ENCODE results near the gene TMEM182. TPM values are rescaled to one million over a fixed set of nuclear protein-coding genes. Genes with fewer than 3 reads are reported as not detected.

The TMEM182 gene
- total RNA-seq, 1 experiment from 2014 or later: 6.5 TPM

DNA sequence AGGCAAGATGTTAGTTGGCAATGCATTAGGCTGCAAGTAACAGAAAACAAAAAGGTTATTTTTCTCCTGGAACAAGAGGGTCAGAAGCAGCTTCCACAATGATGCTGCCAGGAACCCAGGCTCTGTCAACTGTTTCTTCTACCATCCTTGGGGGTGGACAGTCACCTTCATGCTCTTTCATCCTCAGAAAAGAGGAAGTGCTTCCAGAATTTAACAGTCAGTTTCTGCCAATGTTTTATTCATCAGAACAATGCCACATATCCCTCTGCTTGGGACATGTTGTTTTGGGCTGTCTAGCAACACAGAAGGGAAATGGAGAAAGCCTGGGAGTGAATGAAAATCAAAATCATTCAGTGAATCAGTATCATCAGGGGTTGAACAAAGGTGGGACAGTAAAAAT lies 7.1 kb downstream of the TMEM182 start:
- Histone ChIP-seq H3K36me3 (ENCODE audit: low read depth, low read length) (no peaks in the 10 kb centered on the region), H3K27me3 (ENCODE audit: low read length) (no peaks in the 10 kb centered on the region), H3K4me3 (ENCODE audit: low read length) (no peak overlapping the region), H3K9me3 (ENCODE audit: low read length) (no peaks in the 10 kb centered on the region), H3K9ac (ENCODE audit: low read length) (no peak overlapping the region), H3F3A (ENCODE audit: low read length, unreplicated experiment) (no peaks in the 10 kb centered on the region), H3K27ac (ENCODE audit: low read length) (no peak overlapping the region), H3K4me2 (ENCODE audit: low read length) (no peak overlapping the region), H3K79me2 (ENCODE audit: low read length) (no peaks in the 10 kb centered on the region), H3K9me2 (replicated peaks; ENCODE audit: low read length) (no peaks in the 10 kb centered on the region), H2AFZ (ENCODE audit: low read length) (no peak overlapping the region), H3K4me1 (ENCODE audit: insufficient read depth, low read length) (no peaks in the 10 kb centered on the region), H4K20me1 (ENCODE audit: low read length) (no peaks in the 10 kb centered on the region)
- CTCF ChIA-PET: interaction anchor here (0.7 kb wide), 1 partner anchor 15 kb away, joined by 3 read pairs; no protein-coding TSS in a partner anchor
- no peak for DNase-seq
- POLR2A ChIA-PET (ENCODE audit: unreplicated experiment): no interaction called here
- intact Hi-C loops (cut with micrococcal nuclease): no loop called here
- no TSS peak for BruUV-seq (replicated peaks)
- TF ChIP-seq, protein P1, sequence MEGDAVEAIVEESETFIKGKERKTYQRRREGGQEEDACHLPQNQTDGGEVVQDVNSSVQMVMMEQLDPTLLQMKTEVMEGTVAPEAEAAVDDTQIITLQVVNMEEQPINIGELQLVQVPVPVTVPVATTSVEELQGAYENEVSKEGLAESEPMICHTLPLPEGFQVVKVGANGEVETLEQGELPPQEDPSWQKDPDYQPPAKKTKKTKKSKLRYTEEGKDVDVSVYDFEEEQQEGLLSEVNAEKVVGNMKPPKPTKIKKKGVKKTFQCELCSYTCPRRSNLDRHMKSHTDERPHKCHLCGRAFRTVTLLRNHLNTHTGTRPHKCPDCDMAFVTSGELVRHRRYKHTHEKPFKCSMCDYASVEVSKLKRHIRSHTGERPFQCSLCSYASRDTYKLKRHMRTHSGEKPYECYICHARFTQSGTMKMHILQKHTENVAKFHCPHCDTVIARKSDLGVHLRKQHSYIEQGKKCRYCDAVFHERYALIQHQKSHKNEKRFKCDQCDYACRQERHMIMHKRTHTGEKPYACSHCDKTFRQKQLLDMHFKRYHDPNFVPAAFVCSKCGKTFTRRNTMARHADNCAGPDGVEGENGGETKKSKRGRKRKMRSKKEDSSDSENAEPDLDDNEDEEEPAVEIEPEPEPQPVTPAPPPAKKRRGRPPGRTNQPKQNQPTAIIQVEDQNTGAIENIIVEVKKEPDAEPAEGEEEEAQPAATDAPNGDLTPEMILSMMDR (conservative IDR thresholded peaks at IDR 0.05; ENCODE audit: low read depth, low read length): no peak
- no peak for ATAC-seq

DNA sequence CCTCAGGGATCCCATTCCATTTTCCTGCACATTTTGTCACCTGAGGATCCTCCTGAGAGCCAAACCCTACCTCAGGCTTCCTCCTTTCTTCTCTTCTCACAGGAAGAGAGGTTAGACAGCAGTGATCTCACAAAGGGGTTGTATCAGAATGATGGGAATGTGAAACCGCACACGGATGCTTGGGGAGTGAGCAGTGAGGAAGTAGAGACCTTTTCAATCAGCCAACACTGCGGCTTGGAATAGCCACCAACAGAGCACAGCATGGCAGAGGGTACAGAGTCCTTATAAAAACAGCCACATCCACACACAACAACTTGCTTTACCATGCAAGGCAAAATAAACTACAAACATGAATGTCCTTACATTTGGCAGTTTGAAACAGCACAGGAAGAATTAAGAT lies 8.7 kb downstream of the TMEM182 start:
- Histone ChIP-seq H3K4me3 (ENCODE audit: low read length) (no peak overlapping the region), H3K9me3 (ENCODE audit: low read length) (no peaks in the 10 kb centered on the region), H3K4me1 (ENCODE audit: insufficient read depth, low read length) (no peaks in the 10 kb centered on the region), H2AFZ (ENCODE audit: low read length) (no peak overlapping the region), H3K4me2 (ENCODE audit: low read length) (no peak overlapping the region), H3K36me3 (ENCODE audit: low read depth, low read length) (no peaks in the 10 kb centered on the region), H3K27me3 (ENCODE audit: low read length) (no peaks in the 10 kb centered on the region), H3K9ac (ENCODE audit: low read length) (no peak overlapping the region), H3K27ac (ENCODE audit: low read length) (no peak overlapping the region), H3F3A (ENCODE audit: low read length, unreplicated experiment) (no peaks in the 10 kb centered on the region), H4K20me1 (ENCODE audit: low read length) (no peaks in the 10 kb centered on the region), H3K79me2 (ENCODE audit: low read length) (no peaks in the 10 kb centered on the region), H3K9me2 (replicated peaks; ENCODE audit: low read length) (no peaks in the 10 kb centered on the region)
- no peak for TF ChIP-seq EZH2 (IDR thresholded peaks at IDR 0.05; ENCODE audit: low read length, unreplicated experiment)
- TF ChIP-seq EZH2phosphoT487 (IDR thresholded peaks at IDR 0.05; ENCODE audit: borderline replicate concordance, low read length): no peak
- TF ChIP-seq, protein P1 (conservative IDR thresholded peaks at IDR 0.05; ENCODE audit: low read depth, low read length): no peak
- ChIA-PET CTCF (no interaction called here), POLR2A (ENCODE audit: unreplicated experiment) (no interaction called here)
- intact Hi-C loops (cut with micrococcal nuclease): no loop called here
- no TSS peak for BruUV-seq (replicated peaks)
- DNase-seq: no peak
- no peak for ATAC-seq

DNA sequence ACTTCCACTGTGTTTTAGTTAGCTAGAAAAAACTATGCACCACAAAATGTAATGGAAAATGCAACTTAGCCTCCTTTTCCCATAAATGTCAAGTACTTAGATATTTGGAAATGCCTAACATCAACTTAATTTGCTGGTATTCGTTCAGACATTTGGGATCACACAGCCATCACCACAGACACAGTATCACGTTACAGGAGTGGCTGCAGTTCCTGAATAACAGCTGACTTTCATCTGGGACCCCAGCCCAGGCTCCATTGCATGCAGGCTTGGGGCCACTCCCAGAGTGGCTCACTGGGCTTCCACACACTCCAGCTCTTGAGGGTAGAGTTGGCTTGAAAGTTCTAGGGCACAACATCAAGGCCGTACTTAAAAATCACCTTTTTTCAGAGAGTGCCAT lies 9.3 kb downstream of the TMEM182 start:
- BruUV-seq (replicated peaks): no TSS peak
- Histone ChIP-seq H3K4me2 (ENCODE audit: low read length) (no peak overlapping the region), H3K27me3 (ENCODE audit: low read length) (no peaks in the 10 kb centered on the region), H3K4me1 (ENCODE audit: insufficient read depth, low read length) (no peaks in the 10 kb centered on the region), H3K9me3 (ENCODE audit: low read length) (no peaks in the 10 kb centered on the region), H3K9me2 (replicated peaks; ENCODE audit: low read length) (no peaks in the 10 kb centered on the region), H3K36me3 (ENCODE audit: low read depth, low read length) (no peaks in the 10 kb centered on the region), H2AFZ (ENCODE audit: low read length) (no peak overlapping the region), H3K79me2 (ENCODE audit: low read length) (no peaks in the 10 kb centered on the region), H3K4me3 (ENCODE audit: low read length) (no peak overlapping the region), H3K27ac (ENCODE audit: low read length) (no peak overlapping the region), H4K20me1 (ENCODE audit: low read length) (no peaks in the 10 kb centered on the region), H3K9ac (ENCODE audit: low read length) (no peak overlapping the region), H3F3A (ENCODE audit: low read length, unreplicated experiment) (no peaks in the 10 kb centered on the region)
- intact Hi-C loops (cut with micrococcal nuclease): no loop called here
- ChIA-PET CTCF (no interaction called here), POLR2A (ENCODE audit: unreplicated experiment) (no interaction called here)
- DNase-seq (no peak), ATAC-seq (no peak)
- TF ChIP-seq EZH2 (IDR thresholded peaks at IDR 0.05; ENCODE audit: low read length, unreplicated experiment) (no peak), EZH2phosphoT487 (IDR thresholded peaks at IDR 0.05; ENCODE audit: borderline replicate concordance, low read length) (no peak)
- TF ChIP-seq, protein P1 (conservative IDR thresholded peaks at IDR 0.05; ENCODE audit: low read depth, low read length): no peak

Measured in PC-3 (cell line).